HFFc6 (cell line): ENCODE measurements around the gene MB. TPM values are rescaled to one million over a fixed set of nuclear protein-coding genes. Genes with fewer than 3 reads are reported as not detected.
A peak's percentile ranks its signal among the peaks of the same experiment; 100 is the strongest.
"Not testable (repeated sequence)": the region's sequence is repeated elsewhere in the genome, so short reads cannot be mapped to it uniquely, and the experiment has no call there.

Experiments used
- DNase-seq: peaks from one replicate; pipeline ENCODE4 v3.0.0-alpha.2; 2018
- H3K27ac Mint-ChIP-seq: 2 replicates; pipeline ENCODE4 v1.8.0; 2020; ENCODE audit warnings: mild to moderate bottlenecking, mixed read lengths
- H3K27me3 Mint-ChIP-seq: 2 replicates; pipeline ENCODE4 v1.8.0; 2021; ENCODE audit warnings: mild to moderate bottlenecking, moderate library complexity, mixed read lengths; ENCODE audit not compliant: insufficient read depth
- H3K36me3 Mint-ChIP-seq: 2 replicates; pipeline ENCODE4 v1.8.0; 2021; ENCODE audit warnings: low read depth, mixed read lengths
- H3K4me1 Mint-ChIP-seq: 2 replicates; pipeline ENCODE4 v1.8.0; 2020; ENCODE audit warnings: low read depth, mixed read lengths
- H3K4me3 Mint-ChIP-seq: 2 replicates; pipeline ENCODE4 v1.8.0; 2020; ENCODE audit warnings: mild to moderate bottlenecking, moderate library complexity, mixed read lengths
- H3K9me3 Mint-ChIP-seq: 2 replicates; pipeline ENCODE4 v1.8.0; 2020; ENCODE audit warnings: mild to moderate bottlenecking, mixed read lengths
- CTCF ChIP-seq: fragments of 200-600 bp; sonication (generic); IDR thresholded peaks from 2 replicates; pipeline ENCODE4 v1.5.0; 2021; ENCODE audit warnings: antibody characterized with exemption, mild to moderate bottlenecking
- total RNA-seq, 6 experiments: library from RNA; stranded (reverse); fragmentation: NEBNext Ultra II Directional; extraction: Animal tissue kit (Norgen Biotek cat#: 25700); gene quantifications; 2 replicates in 1 of 6; 3 replicates in 5 of 6; pipeline ENCODE4 v1.2.3, GENCODE V29; 2021

The MB gene
- total RNA-seq, 6 experiments from 2014 or later: not detected

- TF ChIP-seq CTCF: no peak
- no peak for DNase-seq
- H3K27me3 Mint-ChIP-seq: peaks cover 4% of the 10 kb centered on the region
- peaks cover 53% of the 10 kb centered on the region for H3K4me1 Mint-ChIP-seq
- H3K9me3 Mint-ChIP-seq: no peaks in the 10 kb centered on the region
- H3K36me3 Mint-ChIP-seq: no peaks in the 10 kb centered on the region
- H3K27ac Mint-ChIP-seq: no peak overlapping the region
- no peak overlapping the region for H3K4me3 Mint-ChIP-seq
Measured at GRCh38 chr22:35625763-35626432, 8.8 kb upstream of the MB start.

- Mint-ChIP-seq H3K36me3 (no peaks in the 10 kb centered on the region), H3K27me3 (peaks cover 2% of the 10 kb centered on the region), H3K4me3 (no peak overlapping the region), H3K4me1 (peaks cover 40% of the 10 kb centered on the region), H3K27ac (no peak overlapping the region), H3K9me3 (no peaks in the 10 kb centered on the region)
- no peak for TF ChIP-seq CTCF
- no peak for DNase-seq
Measured at GRCh38 chr22:35624547-35624946, 7.4 kb upstream of the MB start.

- not testable (repeated sequence) for H3K27ac Mint-ChIP-seq, DNase-seq, H3K4me3 Mint-ChIP-seq, H3K36me3 Mint-ChIP-seq, H3K9me3 Mint-ChIP-seq, H3K27me3 Mint-ChIP-seq
- H3K4me1 Mint-ChIP-seq: peaks cover 33% of the 10 kb centered on the region
Measured at GRCh38 chr22:35623885-35624284, 6.8 kb upstream of the MB start.

- no peaks in the 10 kb centered on the region for H3K9me3 Mint-ChIP-seq
- peaks cover 2% of the 10 kb centered on the region for H3K27me3 Mint-ChIP-seq
- no peak overlapping the region for H3K4me3 Mint-ChIP-seq
- no peak for TF ChIP-seq CTCF
- no peak for DNase-seq
- no peak overlapping the region for H3K27ac Mint-ChIP-seq
- H3K36me3 Mint-ChIP-seq: no peaks in the 10 kb centered on the region
- peaks cover 18% of the 10 kb centered on the region for H3K4me1 Mint-ChIP-seq
Measured at GRCh38 chr22:35622191-35622913, 5.2 kb upstream of the MB start.

- Mint-ChIP-seq H3K27me3 (peaks cover 6% of the 10 kb centered on the region), H3K27ac (no peak overlapping the region), H3K36me3 (no peaks in the 10 kb centered on the region), H3K9me3 (no peaks in the 10 kb centered on the region), H3K4me3 (no peak overlapping the region), H3K4me1 (peaks cover 12% of the 10 kb centered on the region)
- no peak for TF ChIP-seq CTCF
- DNase-seq: no peak
Measured at GRCh38 chr22:35621451-35621850, 4.3 kb upstream of the MB start.

- H3K9me3 Mint-ChIP-seq: no peaks in the 10 kb centered on the region
- no peak overlapping the region for H3K4me3 Mint-ChIP-seq
- DNase-seq: peak; percentile 58
- no peak overlapping the region for H3K27ac Mint-ChIP-seq
- H3K4me1 Mint-ChIP-seq: peaks cover 12% of the 10 kb centered on the region
- peaks cover 6% of the 10 kb centered on the region for H3K27me3 Mint-ChIP-seq
- H3K36me3 Mint-ChIP-seq: no peaks in the 10 kb centered on the region
- TF ChIP-seq CTCF: no peak
Measured at GRCh38 chr22:35620624-35621251, 3.6 kb upstream of the MB start.
